ENCODE results near the gene ATG9B.

The ATG9B gene

GRCh38 chr7:150976529-150977381 lies 47.5 kb downstream of the ATG9B start:
- H3K14ac ChIP-seq (ENCODE audit: low read length): no peak overlapping the region
- H4K8ac ChIP-seq (ENCODE audit: low read depth, low read length): no peak overlapping the region
- peaks cover 16 to 18% of the 10 kb centered on the region in 2 experiments for H3K4me1 ChIP-seq (ENCODE audit: control insufficient read depth in 1 of 2, insufficient read depth in 2 of 2, low read length in 2 of 2)
- no peaks in the 10 kb centered on the region for H3K79me2 ChIP-seq (ENCODE audit: control insufficient read depth, insufficient read depth, low read length, poor library complexity)
- no peak overlapping the region for H2AK5ac ChIP-seq (ENCODE audit: low read length)
- H3K9ac ChIP-seq (ENCODE audit: low read length): no peak overlapping the region
- no peaks in the 10 kb centered on the region for H3K79me1 ChIP-seq (ENCODE audit: low read length)
- H3K18ac ChIP-seq (ENCODE audit: low read length): no peak overlapping the region
- no peak for DNase-seq
- WGBS (ENCODE audit: extremely low coverage, insufficient coverage, insufficient read length): no CpG with 5 or more reads among the region's 13 CpGs
- no peak overlapping the region for H2BK120ac ChIP-seq (ENCODE audit: insufficient read depth, low read length, poor library complexity)
- no peak overlapping the region for H3K27ac ChIP-seq (ENCODE audit: low read depth, low read length)
- H3K27me3 ChIP-seq (ENCODE audit: insufficient read depth, low read length): peaks cover 60% of the 10 kb centered on the region
- no peak overlapping the region for H2AFZ ChIP-seq (ENCODE audit: insufficient read depth, low read length, poor library complexity)
- H3K4me3 ChIP-seq (ENCODE audit: low read depth, low read length): no peak overlapping the region
- no peak overlapping the region for H2BK12ac ChIP-seq (ENCODE audit: low read length)
- H3K36me3 ChIP-seq (ENCODE audit: control insufficient read depth in 1 of 2, insufficient read depth in 2 of 2, low read length in 2 of 2): no peaks in the 10 kb centered on the region
- no peak overlapping the region for H3K4ac ChIP-seq (ENCODE audit: low read depth, low read length)
- H3K9me3 ChIP-seq (ENCODE audit: insufficient read depth, low read depth, low read length): peaks cover 9% of the 10 kb centered on the region
- H3K4me2 ChIP-seq (ENCODE audit: low read length): no peak overlapping the region
- no peak overlapping the region for H3K23ac ChIP-seq (ENCODE audit: low read length)
- no peak overlapping the region for H2BK5ac ChIP-seq (ENCODE audit: low read depth, low read length, poor library complexity)
- H4K91ac ChIP-seq (ENCODE audit: low read depth, low read length): no peak overlapping the region
- H4K12ac ChIP-seq (ENCODE audit: low read depth, low read length): no peak overlapping the region

GRCh38 chr7:150975536-150976319 lies 48.6 kb downstream of the ATG9B start:
- Histone ChIP-seq H3K4me2 (ENCODE audit: low read length) (no peak overlapping the region), H3K4me1 (ENCODE audit: control insufficient read depth in 1 of 2, insufficient read depth in 2 of 2, low read length in 2 of 2) (peaks cover 16 to 18% of the 10 kb centered on the region in 2 experiments), H3K79me2 (ENCODE audit: control insufficient read depth, insufficient read depth, low read length, poor library complexity) (peaks cover 2% of the 10 kb centered on the region), H3K27ac (ENCODE audit: low read depth, low read length) (no peak overlapping the region), H3K18ac (ENCODE audit: low read length) (no peak overlapping the region), H4K91ac (ENCODE audit: low read depth, low read length) (no peak overlapping the region), H3K14ac (ENCODE audit: low read length) (no peak overlapping the region), H3K4ac (ENCODE audit: low read depth, low read length) (no peak overlapping the region), H3K23ac (ENCODE audit: low read length) (no peak overlapping the region), H3K9ac (ENCODE audit: low read length) (no peak overlapping the region), H3K27me3 (ENCODE audit: insufficient read depth, low read length) (peaks cover 58% of the 10 kb centered on the region), H3K36me3 (ENCODE audit: control insufficient read depth in 1 of 2, insufficient read depth in 2 of 2, low read length in 2 of 2) (no peaks in the 10 kb centered on the region), H2AK5ac (ENCODE audit: low read length) (no peak overlapping the region), H3K4me3 (ENCODE audit: low read depth, low read length) (no peak overlapping the region), H3K9me3 (ENCODE audit: insufficient read depth, low read depth, low read length) (peaks cover 7% of the 10 kb centered on the region), H2BK120ac (ENCODE audit: insufficient read depth, low read length, poor library complexity) (no peak overlapping the region), H2AFZ (ENCODE audit: insufficient read depth, low read length, poor library complexity) (no peak overlapping the region), H3K79me1 (ENCODE audit: low read length) (no peaks in the 10 kb centered on the region), H2BK12ac (ENCODE audit: low read length) (no peak overlapping the region), H4K12ac (ENCODE audit: low read depth, low read length) (no peak overlapping the region), H4K8ac (ENCODE audit: low read depth, low read length) (no peak overlapping the region), H2BK5ac (ENCODE audit: low read depth, low read length, poor library complexity) (no peak overlapping the region)
- WGBS (ENCODE audit: extremely low coverage, insufficient coverage, insufficient read length): no CpG with 5 or more reads among the region's 9 CpGs
- no peak for DNase-seq

- no CpG with 5 or more reads among the region's 89 CpGs for WGBS (ENCODE audit: extremely low coverage, insufficient coverage, insufficient read length)
- Histone ChIP-seq H2AFZ (ENCODE audit: insufficient read depth, low read length, poor library complexity) (peak overlapping the region; percentile 47), H3K14ac (ENCODE audit: low read length) (no peak overlapping the region), H2BK120ac (ENCODE audit: insufficient read depth, low read length, poor library complexity) (no peak overlapping the region), H3K4ac (ENCODE audit: low read depth, low read length) (no peak overlapping the region), H3K18ac (ENCODE audit: low read length) (no peak overlapping the region), H3K9me3 (ENCODE audit: insufficient read depth, low read depth, low read length) (peaks cover 7% of the 10 kb centered on the region), H4K8ac (ENCODE audit: low read depth, low read length) (no peak overlapping the region), H4K12ac (ENCODE audit: low read depth, low read length) (no peak overlapping the region), H3K4me1 (ENCODE audit: control insufficient read depth in 1 of 2, insufficient read depth in 2 of 2, low read length in 2 of 2) (peaks cover 16 to 18% of the 10 kb centered on the region in 2 experiments), H2BK12ac (ENCODE audit: low read length) (no peak overlapping the region), H3K4me2 (ENCODE audit: low read length) (peak overlapping the region; percentile 78), H3K9ac (ENCODE audit: low read length) (peak overlapping the region; percentile 16), H3K36me3 (ENCODE audit: control insufficient read depth in 1 of 2, insufficient read depth in 2 of 2, low read length in 2 of 2) (no peaks in the 10 kb centered on the region), H3K4me3 (ENCODE audit: low read depth, low read length) (peak overlapping the region; percentile 65), H3K27ac (ENCODE audit: low read depth, low read length) (no peak overlapping the region), H2BK5ac (ENCODE audit: low read depth, low read length, poor library complexity) (no peak overlapping the region), H3K27me3 (ENCODE audit: insufficient read depth, low read length) (peaks cover 51% of the 10 kb centered on the region), H3K79me2 (ENCODE audit: control insufficient read depth, insufficient read depth, low read length, poor library complexity) (peaks cover 2% of the 10 kb centered on the region), H3K79me1 (ENCODE audit: low read length) (no peaks in the 10 kb centered on the region), H4K91ac (ENCODE audit: low read depth, low read length) (no peak overlapping the region), H2AK5ac (ENCODE audit: low read length) (no peak overlapping the region), H3K23ac (ENCODE audit: low read length) (no peak overlapping the region)
- no peak for DNase-seq
Measured at GRCh38 chr7:150974468-150975391, 49.6 kb downstream of the ATG9B start.
